ENCODE results near the gene STOML1. TPM values are rescaled to one million over a fixed set of nuclear protein-coding genes. Genes with fewer than 3 reads are reported as not detected.

The STOML1 gene
- total and polyA plus RNA-seq, 9 of the 15 experiments (the other 6 are each of a cell fraction or from before 2014, with no cell fraction given): 0.25 to 9.7 (median 4.6) TPM

- no peak for TF ChIP-seq MAFG (tag; conservative IDR thresholded peaks at IDR 0.05)
- TF ChIP-seq HOXB6 (CRISPR knock-in tag; IDR thresholded peaks at IDR 0.05; ENCODE audit: borderline replicate concordance): no peak
Observed at GRCh38 chr15:73950831-73951561, 41.1 kb downstream of the STOML1 start (continued).

- no peak for FAIRE-seq
- Histone ChIP-seq H3K9ac (ENCODE audit: insufficient read depth in 1 of 2, low read depth in 2 of 2, low read length in 2 of 2) (no peak overlapping the region; a peak in 1 of 4 replicates), H3K27ac (ENCODE audit: extremely low read depth, low read depth, low read length) (no peak overlapping the region)
Observed at GRCh38 chr15:73950479-73950830, 41.6 kb downstream of the STOML1 start.

More at GRCh38 chr15:73950479-73950830, 41.6 kb downstream of the STOML1 start:
- Histone ChIP-seq H3K27me3 (ENCODE audit: control insufficient read depth in 2 of 2, insufficient read depth in 2 of 2, low read length in 2 of 2) (peaks cover 5 to 67% of the 10 kb centered on the region in 2 experiments; a peak in 4 of 5 replicates), H4K20me1 (replicated peaks; ENCODE audit: control insufficient read depth, insufficient read depth, low read length) (peaks cover 16% of the 10 kb centered on the region; the same call in 1 of the 2 replicates), H3K4me2 (ENCODE audit: insufficient read depth, low read length) (no peak overlapping the region), H3K9me3 (replicated peaks; ENCODE audit: control insufficient read depth, insufficient read depth, low read depth, low read length) (no peaks in the 10 kb centered on the region), H3K4me3 (no peak overlapping the region), H3K79me2 (ENCODE audit: control insufficient read depth, insufficient read depth, low read length) (no peaks in the 10 kb centered on the region), H3K4me1 (replicated peaks in 1 of 2; ENCODE audit: control insufficient read depth in 2 of 2, insufficient read depth in 2 of 2, low read length in 2 of 2) (peaks cover 0 to 23% of the 10 kb centered on the region in 2 experiments; a peak in 1 of 5 replicates), H2AFZ (ENCODE audit: low read depth, low read length) (no peak overlapping the region), H3K9me1 (ENCODE audit: control insufficient read depth, insufficient read depth, low read length) (no peaks in the 10 kb centered on the region), H3K36me3 (ENCODE audit: control insufficient read depth, insufficient read depth, low read length) (no peaks in the 10 kb centered on the region)
- DNase-seq (ENCODE audit: extremely low read depth in 1 of 4, low spot score in 3 of 4) (no peak), ATAC-seq (no peak)
- intact Hi-C loops (cut with micrococcal nuclease) (loop anchor here (5.0 kb wide), 1 partner anchor 372 kb away; no protein-coding TSS in a partner anchor), in situ Hi-C loops (cut with MboI) (loop anchor here (10.0 to 25.0 kb wide), 2 partner anchors 374 to 1337 kb away; partner anchors contain the start of gene GOLGA6D)
- POLR2A ChIA-PET: no interaction called here
- no peak for TF ChIP-seq HMG20A (CRISPR knock-in tag; conservative IDR thresholded peaks at IDR 0.05)
- TF ChIP-seq SRSF7 (optimal IDR thresholded peaks at IDR 0.05; ENCODE audit: low read depth, low read length): no peak
- TF ChIP-seq JUND (IDR thresholded peaks at IDR 0.05; ENCODE audit: borderline replicate concordance, low read depth, low read length): no peak
- TF ChIP-seq JUND (tag; IDR thresholded peaks at IDR 0.05; ENCODE audit: borderline replicate concordance, low read depth, low read length): no peak
- no peak for TF ChIP-seq FOXA3 (CRISPR knock-in tag; conservative IDR thresholded peaks at IDR 0.05 in 1 of 2, IDR thresholded peaks at IDR 0.05 in 1 of 2)
- no peak for TF ChIP-seq ZNF274 (IDR thresholded peaks at IDR 0.05; ENCODE audit: borderline replicate concordance, low read depth, low read length)
- TF ChIP-seq KDM2B (CRISPR knock-in tag; IDR thresholded peaks at IDR 0.05): no peak
- TF ChIP-seq RB1 (IDR thresholded peaks at IDR 0.05; ENCODE audit: low read depth): no peak
- no peak for TF ChIP-seq TCF7 (IDR thresholded peaks at IDR 0.05; ENCODE audit: borderline replicate concordance)
- TF ChIP-seq ZNF75A (CRISPR knock-in tag; IDR thresholded peaks at IDR 0.05): no peak
- TF ChIP-seq ELF2 (CRISPR knock-in tag; IDR thresholded peaks at IDR 0.05): no peak
- TF ChIP-seq KLF1 (tag; IDR thresholded peaks at IDR 0.05): no peak
- BruUV-seq (replicated peaks): no TSS peak
- CTCF ChIA-PET (ENCODE audit: low intra/inter-chr PET ratio): interaction anchor here (2.2 kb wide), 1 partner anchor 14 kb away, joined by 17 read pairs; no protein-coding TSS in a partner anchor
